HL-60 (cell line): ENCODE data around the gene GLIS1.

ENCODE experiments used
- DNase-seq, 2 experiments: peaks; one replicate each; pipeline ENCODE4 v3.0.0-alpha.2; 2010 to 2020; ENCODE audit warnings: low read depth in 1 of 2, low spot score in 1 of 2
- H3K27ac ChIP-seq: fragments of 250-450 bp; sonication (Bioruptor Pico); replicated peaks from 2 replicates; pipeline ENCODE4 v1.5.1; 2020; ENCODE audit warnings: mild to moderate bottlenecking, moderate library complexity
- H3K27me3 ChIP-seq: fragments of 250-450 bp; sonication (Bioruptor Pico); 2 replicates; pipeline ENCODE4 v1.5.1; 2021; ENCODE audit warnings: mild to moderate bottlenecking, moderate library complexity; ENCODE audit not compliant: insufficient read depth, poor library complexity, severe bottlenecking
- H3K4me3 ChIP-seq: replicated peaks from 2 replicates; pipeline ENCODE4 v1.5.1; 2011; ENCODE audit warnings: mild to moderate bottlenecking, control low read depth, low read length; ENCODE audit not compliant: insufficient read depth
- GABPA ChIP-seq: IDR thresholded peaks from 2 replicates; pipeline ENCODE4 v1.6.1; 2012; ENCODE audit warnings: low read depth
- POLR2AphosphoS5 ChIP-seq: IDR thresholded peaks from 2 replicates; pipeline ENCODE4 v1.6.1; 2012; ENCODE audit warnings: low read depth
- SPI1 ChIP-seq: IDR thresholded peaks from 2 replicates; pipeline ENCODE4 v1.6.1; 2012; ENCODE audit warnings: low read depth, mild to moderate bottlenecking, borderline replicate concordance
- TF ChIP-seq, protein P1 (sequence below): IDR thresholded peaks from 2 replicates; pipeline ENCODE4 v1.6.1; 2012; ENCODE audit warnings: low read depth; ENCODE audit not compliant: insufficient replicate concordance
- TF ChIP-seq, protein P2 (sequence below): IDR thresholded peaks from one replicate; pipeline ENCODE4 v1.5.1; 2011; ENCODE audit warnings: low read length, control low read depth, inconsistent platforms; ENCODE audit not compliant: insufficient read depth

GLIS1 gene

DNA sequence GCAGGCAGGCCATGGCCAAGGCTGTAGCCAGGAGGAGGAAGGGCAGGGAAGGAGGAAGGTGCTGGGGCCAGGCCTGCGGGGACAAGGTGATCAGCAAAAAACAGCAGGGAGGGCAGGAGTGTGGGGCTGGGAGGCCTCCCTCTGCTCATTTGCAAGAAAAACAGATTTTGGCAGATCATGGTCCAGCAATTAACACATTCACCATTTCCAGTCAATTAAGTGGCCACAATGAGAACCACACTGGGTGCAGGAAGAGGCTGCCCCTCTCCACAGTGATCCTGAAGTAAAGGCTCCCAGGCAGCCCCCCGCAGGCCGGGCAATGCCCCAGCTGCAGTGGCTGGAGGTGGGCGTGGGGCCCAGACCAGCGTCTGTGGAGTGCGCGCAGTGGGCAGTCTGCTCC, 225.1 kb downstream of the GLIS1 start:
- TF ChIP-seq SPI1 (no peak), GABPA (no peak), POLR2AphosphoS5 (no peak)
- TF ChIP-seq, protein P1, sequence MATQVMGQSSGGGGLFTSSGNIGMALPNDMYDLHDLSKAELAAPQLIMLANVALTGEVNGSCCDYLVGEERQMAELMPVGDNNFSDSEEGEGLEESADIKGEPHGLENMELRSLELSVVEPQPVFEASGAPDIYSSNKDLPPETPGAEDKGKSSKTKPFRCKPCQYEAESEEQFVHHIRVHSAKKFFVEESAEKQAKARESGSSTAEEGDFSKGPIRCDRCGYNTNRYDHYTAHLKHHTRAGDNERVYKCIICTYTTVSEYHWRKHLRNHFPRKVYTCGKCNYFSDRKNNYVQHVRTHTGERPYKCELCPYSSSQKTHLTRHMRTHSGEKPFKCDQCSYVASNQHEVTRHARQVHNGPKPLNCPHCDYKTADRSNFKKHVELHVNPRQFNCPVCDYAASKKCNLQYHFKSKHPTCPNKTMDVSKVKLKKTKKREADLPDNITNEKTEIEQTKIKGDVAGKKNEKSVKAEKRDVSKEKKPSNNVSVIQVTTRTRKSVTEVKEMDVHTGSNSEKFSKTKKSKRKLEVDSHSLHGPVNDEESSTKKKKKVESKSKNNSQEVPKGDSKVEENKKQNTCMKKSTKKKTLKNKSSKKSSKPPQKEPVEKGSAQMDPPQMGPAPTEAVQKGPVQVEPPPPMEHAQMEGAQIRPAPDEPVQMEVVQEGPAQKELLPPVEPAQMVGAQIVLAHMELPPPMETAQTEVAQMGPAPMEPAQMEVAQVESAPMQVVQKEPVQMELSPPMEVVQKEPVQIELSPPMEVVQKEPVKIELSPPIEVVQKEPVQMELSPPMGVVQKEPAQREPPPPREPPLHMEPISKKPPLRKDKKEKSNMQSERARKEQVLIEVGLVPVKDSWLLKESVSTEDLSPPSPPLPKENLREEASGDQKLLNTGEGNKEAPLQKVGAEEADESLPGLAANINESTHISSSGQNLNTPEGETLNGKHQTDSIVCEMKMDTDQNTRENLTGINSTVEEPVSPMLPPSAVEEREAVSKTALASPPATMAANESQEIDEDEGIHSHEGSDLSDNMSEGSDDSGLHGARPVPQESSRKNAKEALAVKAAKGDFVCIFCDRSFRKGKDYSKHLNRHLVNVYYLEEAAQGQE, result no peak
- TF ChIP-seq, protein P2, sequence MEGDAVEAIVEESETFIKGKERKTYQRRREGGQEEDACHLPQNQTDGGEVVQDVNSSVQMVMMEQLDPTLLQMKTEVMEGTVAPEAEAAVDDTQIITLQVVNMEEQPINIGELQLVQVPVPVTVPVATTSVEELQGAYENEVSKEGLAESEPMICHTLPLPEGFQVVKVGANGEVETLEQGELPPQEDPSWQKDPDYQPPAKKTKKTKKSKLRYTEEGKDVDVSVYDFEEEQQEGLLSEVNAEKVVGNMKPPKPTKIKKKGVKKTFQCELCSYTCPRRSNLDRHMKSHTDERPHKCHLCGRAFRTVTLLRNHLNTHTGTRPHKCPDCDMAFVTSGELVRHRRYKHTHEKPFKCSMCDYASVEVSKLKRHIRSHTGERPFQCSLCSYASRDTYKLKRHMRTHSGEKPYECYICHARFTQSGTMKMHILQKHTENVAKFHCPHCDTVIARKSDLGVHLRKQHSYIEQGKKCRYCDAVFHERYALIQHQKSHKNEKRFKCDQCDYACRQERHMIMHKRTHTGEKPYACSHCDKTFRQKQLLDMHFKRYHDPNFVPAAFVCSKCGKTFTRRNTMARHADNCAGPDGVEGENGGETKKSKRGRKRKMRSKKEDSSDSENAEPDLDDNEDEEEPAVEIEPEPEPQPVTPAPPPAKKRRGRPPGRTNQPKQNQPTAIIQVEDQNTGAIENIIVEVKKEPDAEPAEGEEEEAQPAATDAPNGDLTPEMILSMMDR, result no peak
- no peaks in the 10 kb centered on the region for H3K27me3 ChIP-seq
- no peak for DNase-seq
- H3K4me3 ChIP-seq, result no peak overlapping the region
- H3K27ac ChIP-seq, result no peak overlapping the region

DNA sequence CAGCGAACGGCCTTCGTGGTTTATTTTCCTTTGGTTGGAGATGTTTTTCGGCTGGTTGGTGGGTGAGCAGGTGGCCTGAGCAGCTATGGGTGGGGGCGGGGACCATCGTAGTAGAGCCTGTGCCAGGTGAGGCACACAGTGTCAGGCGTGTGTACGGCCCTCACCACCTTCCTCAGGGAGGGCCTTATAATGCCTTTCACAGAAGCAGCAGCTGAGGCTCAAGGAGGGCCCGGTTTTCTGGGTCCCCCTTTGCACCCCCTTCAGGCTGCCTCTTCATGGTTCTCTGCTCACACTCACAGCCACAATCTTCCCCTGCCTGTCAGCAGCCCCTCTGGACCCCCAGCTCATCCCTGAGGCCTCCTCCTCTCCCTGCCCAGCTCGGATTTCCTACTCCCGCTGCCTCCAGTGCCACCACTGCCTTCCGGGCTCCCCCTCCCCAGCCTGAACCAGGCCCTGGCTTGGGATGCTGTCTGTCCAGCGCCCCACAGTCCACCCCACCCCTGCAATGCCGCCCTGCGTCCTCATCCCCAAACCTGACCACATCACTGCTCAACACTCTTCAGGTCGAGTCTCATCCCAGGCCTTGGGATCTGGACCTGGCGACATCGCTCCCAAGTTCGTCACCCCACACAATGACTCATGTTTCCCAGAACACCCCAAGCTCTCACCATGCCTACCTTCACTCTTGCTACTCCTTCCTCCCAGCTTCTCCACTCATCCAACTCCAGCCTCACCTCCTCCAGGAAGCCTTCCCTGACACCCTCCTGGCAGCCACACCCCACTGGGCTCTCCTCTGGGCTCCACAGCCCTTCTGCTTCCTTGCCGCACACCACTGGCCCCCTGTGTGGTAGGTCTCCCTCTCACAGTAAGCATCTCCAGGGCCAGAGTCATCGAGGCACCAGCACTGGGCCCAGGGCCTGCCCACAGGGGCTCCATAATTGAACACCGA, 225.9 kb downstream of the GLIS1 start:
- TF ChIP-seq GABPA (no peak), SPI1 (no peak), POLR2AphosphoS5 (no peak)
- TF ChIP-seq, protein P1, result no peak
- TF ChIP-seq, protein P2, result no peak
- no peak for DNase-seq
- no peak overlapping the region for H3K27ac ChIP-seq

DNA sequence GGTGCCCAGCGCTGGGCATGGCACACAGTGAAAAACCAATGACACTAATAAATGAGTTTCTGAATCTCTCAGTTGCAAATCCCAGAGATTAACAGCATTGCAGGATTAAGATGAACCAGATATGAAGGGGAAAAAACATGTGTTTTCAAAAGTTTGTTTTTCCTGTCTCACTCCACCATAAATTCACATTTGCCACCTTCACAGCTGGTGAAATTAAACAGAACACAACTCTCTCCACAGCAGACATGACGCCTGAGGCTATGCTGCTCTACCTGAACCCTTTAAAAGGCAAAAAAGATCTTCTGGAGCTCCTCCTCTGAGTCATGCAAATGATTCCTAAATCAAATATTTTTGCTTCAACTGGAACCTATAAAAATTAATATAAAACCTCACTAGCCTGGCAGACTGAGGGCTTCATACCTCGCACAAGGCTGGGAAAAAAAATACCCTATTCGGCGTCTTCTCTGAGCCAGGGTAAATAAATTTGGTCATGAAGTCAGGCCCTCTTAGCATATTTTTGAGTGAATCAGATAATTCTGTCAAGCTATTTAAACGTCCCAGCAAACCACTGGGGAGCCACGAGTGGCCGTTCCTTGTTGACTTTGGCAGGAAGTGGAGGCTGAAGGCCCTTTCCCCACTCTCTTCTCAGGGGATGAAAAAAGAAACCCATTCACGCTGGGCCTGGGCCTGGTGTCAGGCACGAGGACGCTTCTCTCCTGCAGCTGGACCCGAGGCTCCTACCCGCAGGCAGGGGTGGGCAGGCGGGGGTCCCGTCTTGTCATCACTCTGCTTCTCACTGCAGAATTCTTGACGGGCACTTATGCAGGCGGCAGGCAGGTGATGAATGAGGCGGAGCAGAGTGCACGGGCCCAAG, 226.8 kb downstream of the GLIS1 start:
- no peak for DNase-seq
- TF ChIP-seq GABPA, result no peak
- TF ChIP-seq, protein P1, result no peak
- no peak for TF ChIP-seq SPI1
- TF ChIP-seq POLR2AphosphoS5, result no peak
- TF ChIP-seq, protein P2, result no peak
- Histone ChIP-seq H3K4me3 (no peak overlapping the region), H3K27me3 (no peaks in the 10 kb centered on the region), H3K27ac (no peak overlapping the region)

More for the DNA sequence above, 225.9 kb downstream of the GLIS1 start:
- H3K4me3 ChIP-seq, result no peak overlapping the region
- H3K27me3 ChIP-seq, result no peaks in the 10 kb centered on the region
